Renal cortex interstitium (tissue), 15 donors: ENCODE results near the gene KRTAP4-9. TPM values are rescaled to one million over a fixed set of nuclear protein-coding genes. Genes with fewer than 3 reads are reported as not detected.
"Not testable (repeated sequence)": the region's sequence is repeated elsewhere in the genome, so short reads cannot be mapped to it uniquely, and the experiment has no call there.

Source experiments
- DNase-seq, 11 donors: peaks; one replicate each; pipeline ENCODE4 v3.0.0-alpha.2; 2013; ENCODE audit warnings: low read depth in 9 of 11, low spot score in 4 of 11; ENCODE audit errors: extremely low read depth in 1 of 11
- long read RNA-seq, 16 experiments: transcript quantifications; one replicate each; lab custom pipeline, GENCODE V29; 2026
- polyA plus RNA-seq, 3 donors: library from polyadenylated mRNA; unstranded; fragments of 120-200 nt; gene quantifications; one replicate each; pipeline ENCODE4 v1.2.1, GENCODE V29; 2013; ENCODE audit not compliant: insufficient read length in 3 of 3

KRTAP4-9 gene
- polyA plus RNA-seq = not detected
- long read RNA-seq, donor 1 = 0 reads
- long read RNA-seq, donor 2 = 0 reads
- long read RNA-seq, donor 3 = 0 reads
- long read RNA-seq, donor 4 = 0 reads
- long read RNA-seq, donor 5 = 0 reads
- long read RNA-seq, donor 6 = 0 reads
- long read RNA-seq, donor 7 = 0 reads
- long read RNA-seq, donor 8 = 0 reads
- long read RNA-seq, donor 9 = 0 reads
- long read RNA-seq, donor 10 = 0 reads
- long read RNA-seq, donor 11 = 0 reads
- long read RNA-seq, donor 12 = 0 reads
- long read RNA-seq, donor 13 = 0 reads
- long read RNA-seq, donor 14 = 0 reads
- long read RNA-seq, donor 15 = 0 reads
- long read RNA-seq, donor 16 = 0 reads

DNA sequence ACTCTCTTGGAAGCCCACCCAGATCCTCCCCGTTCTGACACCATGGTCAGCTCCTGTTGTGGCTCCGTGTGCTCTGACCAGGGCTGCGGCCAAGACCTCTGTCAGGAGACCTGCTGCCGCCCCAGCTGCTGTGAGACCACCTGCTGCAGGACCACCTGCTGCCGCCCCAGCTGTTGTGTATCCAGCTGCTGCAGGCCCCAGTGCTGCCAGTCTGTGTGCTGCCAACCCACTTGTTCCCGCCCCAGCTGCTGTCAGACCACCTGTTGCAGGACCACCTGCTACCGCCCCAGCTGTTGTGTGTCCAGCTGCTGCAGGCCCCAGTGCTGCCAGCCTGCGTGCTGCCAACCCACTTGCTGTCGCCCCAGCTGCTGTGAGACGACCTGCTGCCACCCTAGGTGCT, at the start of gene KRTAP4-9:
KRTAP4-9 (plus strand) TSS at position 43 of the 400 bp plus-strand sequence; CDS start at position 43, 0 bp downstream.
- DNase-seq = not testable (repeated sequence)

GRCh38 chr17:41057547-41057946, 47.6 kb upstream of the KRTAP4-9 start:
- no peak for DNase-seq

GRCh38 chr17:41058741-41059140, 46.4 kb upstream of the KRTAP4-9 start:
- no peak for DNase-seq

DNA sequence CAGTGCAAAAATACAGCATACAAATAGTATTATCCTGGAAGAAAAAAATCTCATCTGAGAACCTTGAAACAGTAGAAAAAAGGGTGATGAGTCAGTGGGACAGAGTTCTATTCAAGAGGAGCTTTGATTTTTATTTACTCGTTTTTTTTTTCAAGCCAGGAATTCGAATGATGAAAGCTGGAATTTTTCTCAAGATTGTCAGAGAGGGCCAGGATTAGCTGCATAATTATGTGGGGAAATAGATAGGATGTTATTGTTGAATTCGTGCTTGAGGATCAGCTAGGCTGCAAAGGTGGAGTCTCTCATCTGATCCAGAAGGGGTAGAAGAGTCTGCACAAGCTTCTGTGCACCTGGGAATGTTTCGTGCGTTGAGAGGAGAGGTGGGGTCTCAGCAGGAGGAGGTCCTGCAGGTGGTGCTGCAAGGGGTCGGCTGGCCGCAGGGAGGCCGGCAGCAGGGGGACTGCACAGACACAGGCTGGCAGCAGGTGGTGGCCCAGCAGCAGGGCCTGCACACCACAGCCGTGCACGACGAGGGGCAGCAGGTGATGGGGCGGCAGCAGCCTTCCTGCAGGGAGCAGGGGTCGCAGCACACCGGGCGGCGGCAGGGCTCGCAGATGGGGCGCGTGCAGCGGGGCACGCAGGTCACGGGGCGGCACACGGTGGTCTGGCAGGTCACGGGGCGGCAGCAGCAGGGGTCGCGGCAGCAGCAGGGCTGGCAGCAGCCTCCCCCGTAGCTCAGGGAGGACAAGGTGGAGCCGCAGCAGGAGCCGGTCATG, 45.7 kb upstream of the KRTAP4-9 start:
- DNase-seq = not testable (repeated sequence)

DNA sequence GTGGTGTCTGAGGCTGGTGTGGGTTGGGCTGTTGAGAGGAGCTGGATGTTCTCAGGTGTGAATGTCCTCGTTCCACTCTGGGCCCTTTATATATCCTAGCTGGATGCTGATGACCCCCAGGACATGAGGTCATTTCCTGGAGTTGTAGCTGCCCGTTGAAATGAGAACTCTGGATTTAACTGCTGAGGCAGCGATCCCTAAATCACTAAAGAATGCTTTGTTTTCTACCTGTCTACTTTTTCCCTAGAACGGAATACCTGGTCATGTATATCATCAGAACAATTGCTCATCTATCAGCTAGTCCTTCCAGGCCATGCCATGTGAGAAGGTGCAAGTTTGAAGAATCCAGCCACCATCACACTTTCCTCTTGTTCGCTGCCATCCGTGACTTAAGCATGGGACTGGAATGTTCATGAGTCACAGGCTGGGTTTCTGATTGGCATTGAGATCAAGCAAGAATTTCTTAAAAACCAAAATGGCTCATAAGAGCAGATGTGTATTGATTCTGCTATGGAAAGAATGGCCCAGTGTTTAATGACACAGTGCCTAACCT, 45.1 kb upstream of the KRTAP4-9 start, which contains the start of gene KRTAP2-3:
KRTAP2-3 (minus strand) TSS at position 63 of the 553 bp plus-strand sequence. CDS start 64 bp downstream, outside the sequence.
- no peak for DNase-seq

DNA sequence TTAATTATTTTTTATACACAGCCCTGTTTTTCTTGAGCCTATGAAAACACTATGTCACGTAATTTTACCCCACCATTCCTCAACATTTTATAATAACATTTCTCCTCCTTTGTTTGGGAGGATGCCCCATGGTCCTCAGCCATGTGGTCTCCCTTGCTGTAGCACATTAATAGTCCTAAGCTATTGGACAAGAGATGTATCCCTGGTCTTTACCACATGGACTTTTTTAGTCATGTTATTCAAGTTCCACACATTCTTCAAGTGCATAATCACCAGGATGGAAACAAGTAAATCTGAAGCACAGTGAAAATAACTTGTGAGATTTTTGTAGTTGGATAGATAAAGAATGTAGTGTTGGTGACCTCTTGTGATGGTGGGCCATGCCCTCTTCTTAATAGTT, 43.2 kb upstream of the KRTAP4-9 start:
- no peak for DNase-seq

DNA sequence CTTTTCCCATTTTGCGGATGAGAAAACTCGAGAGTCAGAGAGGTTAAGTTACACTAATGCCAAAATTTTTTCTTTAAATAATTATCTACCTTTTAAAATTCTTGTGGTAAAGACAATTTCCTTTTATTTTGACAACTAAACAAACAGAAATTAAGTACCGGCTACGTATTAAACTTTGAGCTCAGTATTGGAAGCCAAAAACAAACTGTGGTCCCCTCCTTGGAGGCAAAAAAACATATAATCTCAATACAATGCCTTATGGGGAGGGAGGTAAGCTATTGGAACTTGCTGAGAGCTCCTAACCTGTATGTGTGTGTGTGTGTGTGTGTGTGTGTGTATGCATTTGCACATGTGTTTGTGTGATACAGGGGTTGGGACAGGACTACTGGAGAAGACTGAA, 41.7 kb upstream of the KRTAP4-9 start:
- no peak for DNase-seq

DNA sequence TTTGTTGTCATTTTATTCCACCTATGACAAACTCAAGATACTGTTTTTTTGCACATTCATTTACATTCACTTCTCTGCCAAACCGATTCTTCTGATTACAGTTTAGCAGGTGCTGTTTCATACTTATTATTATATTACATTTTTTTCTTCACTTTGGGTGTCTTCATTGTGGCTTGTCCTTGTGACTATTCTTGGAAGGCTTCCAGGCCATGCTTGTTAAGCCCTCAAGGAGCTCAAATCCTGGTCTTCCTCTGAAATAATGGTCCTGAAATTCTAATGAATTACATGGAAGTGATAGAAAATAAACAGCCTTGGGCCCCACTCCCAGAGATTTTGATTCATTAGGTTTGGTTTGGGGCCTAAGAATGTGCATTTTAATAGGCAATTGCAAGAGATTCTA, 40.9 kb upstream of the KRTAP4-9 start:
- no peak for DNase-seq

DNA sequence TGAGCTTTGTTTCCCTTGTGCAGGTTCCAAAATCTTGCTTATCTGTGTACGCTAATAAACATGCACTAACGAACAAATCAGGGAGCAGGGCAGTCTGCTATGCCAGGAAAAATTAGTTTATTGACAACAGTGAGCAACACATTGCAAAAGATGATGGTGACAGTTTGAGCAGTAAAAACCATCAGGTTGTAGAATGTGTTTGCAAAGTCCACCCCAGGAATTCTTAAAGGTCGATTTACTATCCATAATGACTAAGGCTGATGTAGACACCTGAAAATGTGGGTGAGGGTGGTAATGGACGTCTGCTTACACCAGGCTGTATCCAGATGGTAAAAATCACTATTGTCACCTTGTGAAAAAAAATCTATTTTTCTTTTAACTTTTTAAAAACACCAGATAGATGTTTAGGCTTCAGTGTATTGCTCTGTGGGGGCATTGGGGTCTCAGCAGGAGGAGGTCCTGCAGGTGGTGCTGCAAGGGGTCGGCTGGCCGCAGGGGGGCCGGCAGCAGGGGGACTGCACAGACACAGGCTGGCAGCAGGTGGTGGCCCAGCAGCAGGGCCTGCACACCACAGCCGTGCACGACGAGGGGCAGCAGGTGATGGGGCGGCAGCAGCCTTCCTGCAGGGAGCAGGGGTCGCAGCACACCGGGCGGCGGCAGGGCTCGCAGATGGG, 40.0 kb upstream of the KRTAP4-9 start:
- DNase-seq = not testable (repeated sequence)

GRCh38 chr17:41065829-41066624, 39.2 kb upstream of the KRTAP4-9 start, which contains the start of gene KRTAP2-4:
Gene KRTAP2-4 (minus strand): TSS chr17:41065879. CDS start chr17:41065845, 34 bp downstream.
- DNase-seq = no peak

GRCh38 chr17:41067281-41067680, 37.9 kb upstream of the KRTAP4-9 start:
- no peak for DNase-seq

GRCh38 chr17:41069031-41069430, 36.2 kb upstream of the KRTAP4-9 start:
- no peak for DNase-seq

DNA sequence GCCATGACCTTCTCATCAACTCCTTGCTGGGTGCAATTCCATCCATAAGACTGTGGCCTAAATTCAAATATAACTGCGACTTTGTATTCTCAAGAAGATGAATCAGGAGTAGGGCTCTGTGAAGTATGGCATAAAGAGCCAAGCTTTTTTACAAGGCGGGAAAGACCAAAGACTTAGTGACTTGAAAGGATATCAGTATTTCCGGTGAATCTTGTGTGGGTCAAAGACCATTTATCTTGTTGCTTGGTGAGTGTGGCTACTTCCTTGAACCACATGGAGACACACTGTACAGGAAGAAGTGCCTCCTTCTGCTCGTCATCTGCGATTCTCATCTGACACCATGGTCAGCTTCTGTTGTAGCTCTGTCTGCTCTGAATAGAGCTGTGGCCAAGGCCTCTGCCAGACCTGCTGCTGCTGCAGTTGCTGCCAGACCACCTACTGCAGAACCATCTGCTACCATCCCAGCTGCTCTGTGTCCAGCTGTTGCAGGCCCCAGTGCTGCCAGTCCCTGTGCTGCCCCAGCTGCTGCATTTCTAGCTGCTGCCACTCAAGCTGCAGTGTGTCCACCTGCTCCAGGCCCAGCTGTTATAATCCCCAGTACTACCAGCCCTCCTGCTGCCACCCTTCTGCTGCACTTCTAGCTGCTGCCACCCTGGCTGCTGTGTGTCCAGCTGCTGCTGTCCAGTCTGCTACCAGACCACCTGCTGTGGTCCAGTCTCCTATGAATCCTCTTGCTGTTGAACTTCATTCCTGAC, 33.4 kb upstream of the KRTAP4-9 start:
- DNase-seq = no peak

DNA sequence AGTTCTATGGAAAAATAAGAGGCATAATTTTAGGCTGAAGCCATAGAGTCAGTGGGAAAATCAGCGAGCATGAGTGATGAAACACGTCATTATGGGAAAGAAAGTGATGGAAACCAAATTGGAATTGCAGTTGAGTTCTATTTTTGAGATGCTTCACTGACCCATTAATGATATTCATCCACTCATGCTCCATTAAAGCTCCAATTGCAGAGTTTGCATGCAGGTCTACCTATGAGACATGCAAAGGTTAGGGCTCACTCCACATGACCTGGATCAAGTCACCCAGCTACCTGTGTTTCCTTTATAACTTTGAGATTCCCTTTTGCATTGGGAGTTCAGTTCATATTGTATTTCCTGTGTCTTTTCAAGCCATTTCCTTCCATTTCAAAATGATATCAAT, 31.5 kb upstream of the KRTAP4-9 start:
- no peak for DNase-seq

DNA sequence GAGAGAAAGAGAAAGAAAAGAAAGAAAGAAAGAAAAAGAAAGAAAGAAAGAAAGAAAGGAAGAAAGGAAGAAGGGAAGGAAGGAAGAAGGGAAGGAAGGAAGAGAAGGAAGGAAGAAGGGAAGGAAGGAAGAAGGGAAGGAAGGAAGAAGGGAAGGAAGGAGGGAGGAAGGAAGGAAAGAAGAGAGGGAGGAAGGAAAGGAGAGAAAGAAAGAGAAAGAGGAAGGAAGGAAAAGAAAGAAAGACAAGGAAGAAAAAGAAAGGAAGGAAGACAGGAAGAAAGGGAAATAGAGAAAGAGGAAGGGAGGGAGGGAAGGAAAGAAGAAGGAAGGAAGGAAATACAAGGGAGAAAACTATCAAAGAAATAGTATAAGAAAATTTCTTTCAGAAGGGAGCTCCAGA, 28.4 kb upstream of the KRTAP4-9 start:
- DNase-seq = no peak

- DNase-seq = no peak
Observed at GRCh38 chr17:41082626-41083025, 22.6 kb upstream of the KRTAP4-9 start.

DNA sequence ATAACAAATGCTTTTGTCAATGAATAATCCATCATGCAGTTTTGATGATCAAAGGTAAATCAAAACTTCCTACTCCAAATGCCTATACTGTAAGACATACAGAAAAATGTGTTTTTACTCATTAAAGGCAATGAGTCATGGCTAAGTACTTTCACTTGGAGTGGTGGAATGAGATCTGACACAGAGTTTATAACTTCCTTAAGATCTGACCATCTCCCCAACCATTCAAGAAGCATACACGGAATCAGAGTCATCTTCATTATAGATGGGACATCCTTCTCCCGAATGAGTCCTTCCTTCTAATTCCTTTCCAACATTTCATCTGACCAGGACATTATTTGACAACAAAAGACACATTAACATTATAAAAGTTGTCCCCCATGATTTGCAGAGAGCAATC, 21.8 kb upstream of the KRTAP4-9 start:
- not testable (repeated sequence) for DNase-seq
